ENCODE data around the gene PIM2.
"Not testable (repeated sequence)": the region's sequence is repeated elsewhere in the genome, so short reads cannot be mapped to it uniquely, and the experiment has no call there.

PIM2 gene

DNA sequence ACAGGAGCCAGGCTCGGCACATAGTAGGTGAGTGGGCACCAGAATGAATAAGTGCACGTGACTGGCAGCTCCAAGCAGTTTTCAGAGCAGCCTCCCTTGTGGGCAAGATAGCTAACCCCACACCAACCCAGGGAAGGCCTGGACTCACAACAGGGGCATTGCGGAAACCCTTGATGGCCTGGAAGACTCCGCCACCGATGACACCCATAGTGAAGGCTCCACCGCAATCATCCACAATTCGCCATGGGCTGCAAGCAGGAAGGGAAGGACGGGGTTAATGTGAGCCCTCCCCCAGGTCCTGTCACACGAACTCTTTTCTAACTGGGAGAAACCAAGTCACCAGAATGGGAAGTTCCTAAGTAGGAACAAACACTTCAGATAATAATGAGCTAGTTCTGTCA, 22.2 kb downstream of the PIM2 start:
- peak overlapping the region; percentile 74 for H3K27ac ChIP-seq

DNA sequence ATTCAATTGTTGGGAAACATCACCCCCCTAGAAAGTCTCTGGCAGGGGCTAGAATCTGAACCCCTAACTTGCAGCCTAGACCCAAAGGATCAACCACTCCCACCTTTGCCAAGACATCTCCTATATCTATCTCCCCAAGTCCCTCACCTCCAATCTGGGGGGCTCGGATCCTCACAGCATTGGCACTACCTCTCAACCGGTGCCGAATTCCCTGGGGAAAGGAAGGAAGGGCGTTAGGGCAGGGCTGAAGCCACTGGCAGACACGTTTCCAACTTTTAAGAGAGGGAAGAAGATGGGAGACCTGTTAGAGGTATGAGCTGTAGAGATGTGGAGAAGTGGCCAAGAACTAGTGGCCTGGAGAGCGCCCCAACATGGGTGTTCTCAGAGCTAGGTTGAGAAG, 23.9 kb downstream of the PIM2 start:
- H3K27ac ChIP-seq, result no peak overlapping the region
- no peak for TF ChIP-seq CTCF (conservative IDR thresholded peaks at IDR 0.05)

More for the DNA sequence above, 22.2 kb downstream of the PIM2 start:
- TF ChIP-seq CTCF (conservative IDR thresholded peaks at IDR 0.05), result no peak

- no peak for TF ChIP-seq CTCF (conservative IDR thresholded peaks at IDR 0.05)
- H3K27ac ChIP-seq, result no peak overlapping the region
Measured at GRCh38 chrX:48893556-48894348, 25.1 kb downstream of the PIM2 start.

GRCh38 chrX:48892896-48893295, 25.9 kb downstream of the PIM2 start:
- no peak overlapping the region for H3K27ac ChIP-seq
- no peak for TF ChIP-seq CTCF (conservative IDR thresholded peaks at IDR 0.05)

DNA sequence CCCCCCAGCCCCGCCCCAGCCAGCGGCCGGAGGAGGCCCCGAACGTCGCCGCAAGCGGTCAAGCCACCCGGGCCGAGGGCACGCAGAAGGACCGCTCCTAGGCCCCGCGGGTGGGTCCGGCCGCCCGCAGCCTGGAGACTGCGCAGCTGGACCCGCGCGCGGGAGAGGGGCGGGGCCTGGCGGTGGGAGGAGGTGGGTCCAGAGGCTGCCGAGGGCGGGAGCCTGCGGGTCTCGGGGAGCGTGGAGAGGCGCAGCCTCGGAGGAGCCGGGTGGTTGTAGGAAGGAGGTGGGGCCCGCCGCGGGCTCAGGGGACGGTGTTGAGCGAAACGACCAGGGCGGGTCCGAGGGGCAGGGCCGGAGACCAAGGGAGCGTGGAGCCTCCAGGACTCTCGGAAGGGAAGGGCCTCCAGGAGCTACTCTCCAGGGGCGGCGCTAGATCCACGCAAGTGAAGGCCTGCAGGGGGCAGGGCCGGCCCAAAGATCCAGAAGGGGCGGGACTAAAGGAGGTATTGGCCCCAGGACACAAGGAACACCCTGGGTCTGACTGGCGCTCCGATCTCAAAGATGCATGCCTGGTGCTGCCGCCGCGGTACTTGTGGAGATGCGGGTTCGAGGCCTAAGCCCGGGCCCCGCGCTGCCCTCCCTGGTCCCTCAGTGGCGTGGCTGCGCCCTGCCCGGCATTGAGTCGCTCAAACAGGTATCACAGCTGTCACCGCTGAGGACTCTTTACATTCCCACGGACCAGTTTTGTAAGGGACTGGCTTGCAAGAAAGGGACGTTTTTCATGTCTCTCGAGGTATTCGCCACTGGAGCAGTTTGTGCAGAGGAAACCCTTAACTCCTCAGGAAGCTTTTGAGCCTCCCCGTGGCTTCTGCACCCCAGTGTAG, 27.2 kb downstream of the PIM2 start:
- TF ChIP-seq CTCF (conservative IDR thresholded peaks at IDR 0.05), result peak; percentile 35
- peak overlapping the region; percentile 36; the same call in 1 of the 2 replicates for H3K27ac ChIP-seq

- TF ChIP-seq CTCF (conservative IDR thresholded peaks at IDR 0.05), result no peak
- peak overlapping the region; percentile 36; the same call in 1 of the 2 replicates for H3K27ac ChIP-seq
Measured at GRCh38 chrX:48890934-48891401, 27.9 kb downstream of the PIM2 start.

- no peak overlapping the region for H3K27ac ChIP-seq
- no peak for TF ChIP-seq CTCF (conservative IDR thresholded peaks at IDR 0.05)
Measured at GRCh38 chrX:48890296-48890925, 28.4 kb downstream of the PIM2 start.

GRCh38 chrX:48886586-48886985, 32.2 kb downstream of the PIM2 start:
- H3K27ac ChIP-seq, result not testable (repeated sequence)
